ENCODE results near the gene NMRAL1.
A peak's percentile ranks its signal among the peaks of the same experiment; 100 is the strongest.

The NMRAL1 gene

DNA sequence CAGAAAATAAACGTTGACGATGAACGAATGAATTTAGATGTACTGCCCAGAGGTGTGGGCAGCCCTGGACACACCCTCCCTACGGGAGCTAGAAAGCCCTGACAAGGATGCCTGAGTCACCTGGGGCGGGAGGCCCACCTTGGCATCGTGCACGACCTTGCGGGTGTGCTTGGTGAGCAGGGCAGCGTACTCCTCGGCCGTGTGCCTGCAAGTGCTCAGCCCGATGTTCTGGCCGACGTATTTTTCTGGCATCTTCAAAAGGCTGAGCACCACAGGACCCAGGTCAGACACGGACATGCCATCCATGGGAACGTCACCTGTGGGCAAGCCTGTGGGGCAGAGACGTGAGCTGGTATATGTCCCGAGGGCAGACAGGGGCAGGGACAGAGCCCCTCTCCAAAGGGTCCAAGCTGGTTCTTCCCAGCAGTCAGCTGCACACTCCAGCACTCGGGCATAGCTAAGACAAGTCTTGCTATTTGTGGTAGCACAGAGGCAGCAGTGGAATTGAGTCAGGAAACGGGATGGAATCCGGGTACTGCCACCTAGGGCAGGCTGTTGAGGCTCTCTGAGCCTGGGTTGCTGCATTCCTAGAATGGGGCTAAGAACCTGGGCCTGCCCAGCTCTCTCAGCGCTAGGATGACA lies 10.8 kb downstream of the NMRAL1 start:
- no peak for DNase-seq

GRCh38 chr16:4461250-4462085 lies 13.0 kb downstream of the NMRAL1 start:
- no peak for DNase-seq

DNA sequence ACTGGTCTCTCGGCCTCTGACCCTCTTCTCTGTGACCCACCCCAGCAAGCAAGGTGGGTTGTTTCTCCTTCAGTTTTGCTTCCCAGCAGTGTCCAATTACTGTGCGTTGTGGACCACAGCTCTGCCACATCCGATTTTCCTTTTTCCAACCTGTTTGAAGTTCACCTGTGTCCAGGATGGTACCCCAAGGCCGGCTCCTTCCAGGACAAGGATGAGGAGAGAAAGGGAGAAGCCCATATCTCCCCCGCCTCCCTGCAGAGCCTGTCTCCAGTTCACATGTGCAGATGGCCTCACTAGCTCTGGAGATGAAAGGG lies 13.5 kb downstream of the NMRAL1 start:
- no peak for DNase-seq

GRCh38 chr16:4455951-4456350 lies 18.5 kb downstream of the NMRAL1 start:
- no peak for DNase-seq

DNA sequence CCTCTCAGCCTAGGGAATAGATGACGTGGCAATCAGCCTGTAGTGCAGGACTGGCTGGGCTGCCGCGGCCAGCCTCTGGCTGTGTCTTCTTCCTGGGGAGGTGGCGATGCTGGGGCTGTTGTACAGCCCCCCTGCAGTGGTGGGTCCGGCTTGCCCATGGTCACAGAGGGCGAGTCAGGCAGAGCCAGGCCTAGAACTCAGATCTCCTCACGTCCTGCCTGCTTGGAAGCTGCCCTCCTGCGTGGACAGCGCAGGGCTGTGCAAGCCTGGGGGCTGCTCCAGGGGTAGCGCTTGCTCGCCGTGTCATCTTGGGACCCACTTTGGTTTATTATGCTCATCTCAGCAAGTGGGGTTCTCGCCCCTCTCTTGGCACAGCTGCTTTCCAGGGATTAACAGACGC lies 19.3 kb downstream of the NMRAL1 start:
- DNase-seq, result no peak

GRCh38 chr16:4454623-4455022 lies 19.8 kb downstream of the NMRAL1 start:
- DNase-seq, result no peak

DNA sequence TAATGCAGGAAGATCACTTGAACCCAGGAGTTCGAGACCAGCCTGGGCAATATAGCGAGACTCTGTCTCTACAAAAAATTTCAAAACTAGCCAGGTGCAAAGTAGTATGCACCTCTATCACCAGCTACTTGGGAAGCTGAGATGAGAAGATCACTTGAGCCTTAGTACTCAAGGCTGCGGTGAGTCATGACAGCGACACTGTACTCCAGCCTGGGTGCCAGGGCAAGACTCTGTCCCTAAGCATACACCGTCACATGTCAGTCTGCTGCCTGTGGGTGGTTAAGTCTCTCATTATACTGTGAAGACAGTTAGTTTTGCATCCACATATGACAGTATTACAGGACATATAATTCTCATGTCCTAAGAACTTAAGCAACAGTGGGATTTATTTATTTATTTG lies 21.8 kb downstream of the NMRAL1 start:
- DNase-seq, result no peak

GRCh38 chr16:4450931-4451519 lies 23.4 kb downstream of the NMRAL1 start:
- no peak for DNase-seq

DNA sequence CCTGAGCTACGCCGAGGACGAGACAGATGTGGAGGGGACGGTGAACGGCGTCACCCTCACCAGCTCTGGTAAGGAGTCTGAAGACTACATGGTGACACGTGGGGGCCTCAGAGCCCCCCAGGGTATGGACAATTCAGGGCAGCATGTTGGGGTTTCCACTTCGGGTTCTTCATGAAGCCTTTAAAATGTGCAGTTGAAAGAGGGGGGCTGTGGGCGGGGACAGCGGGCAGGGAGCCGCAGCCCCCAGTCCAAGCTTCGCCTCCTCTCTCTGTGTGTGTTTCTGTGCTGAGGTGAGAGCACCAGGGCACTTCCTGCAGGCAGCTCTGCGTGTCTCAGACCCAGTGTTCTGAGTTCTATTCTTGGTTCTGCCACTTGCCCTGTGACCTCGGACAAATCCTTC lies 24.0 kb downstream of the NMRAL1 start:
- no peak for DNase-seq

DNA sequence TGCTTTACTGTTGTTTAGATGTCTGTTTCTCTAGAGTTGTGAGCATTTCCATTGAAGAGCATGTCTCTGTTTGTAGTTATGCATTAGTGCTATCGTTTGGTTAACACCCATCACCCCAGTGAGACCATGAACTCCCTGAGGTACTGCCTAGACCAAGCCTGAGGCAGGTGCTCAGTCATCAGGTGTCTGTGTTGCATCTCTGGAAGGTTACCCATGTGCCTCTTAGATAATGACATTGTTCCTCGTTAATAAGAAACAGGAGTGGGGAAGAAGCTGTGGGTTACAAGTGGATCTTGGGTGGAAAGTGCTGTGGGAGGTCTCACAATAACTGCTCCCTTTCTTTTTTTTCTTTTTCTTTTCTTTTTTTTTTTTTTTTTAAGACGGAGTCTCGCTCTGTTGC lies 30.4 kb downstream of the NMRAL1 start:
- DNase-seq, result no peak

- DNase-seq, result no peak
Observed at GRCh38 chr16:4443271-4443670, 31.2 kb downstream of the NMRAL1 start.

- no peak for DNase-seq
Observed at GRCh38 chr16:4442371-4442770, 32.1 kb downstream of the NMRAL1 start.

- DNase-seq, result no peak
Observed at GRCh38 chr16:4437366-4437765, 37.1 kb downstream of the NMRAL1 start.

DNA sequence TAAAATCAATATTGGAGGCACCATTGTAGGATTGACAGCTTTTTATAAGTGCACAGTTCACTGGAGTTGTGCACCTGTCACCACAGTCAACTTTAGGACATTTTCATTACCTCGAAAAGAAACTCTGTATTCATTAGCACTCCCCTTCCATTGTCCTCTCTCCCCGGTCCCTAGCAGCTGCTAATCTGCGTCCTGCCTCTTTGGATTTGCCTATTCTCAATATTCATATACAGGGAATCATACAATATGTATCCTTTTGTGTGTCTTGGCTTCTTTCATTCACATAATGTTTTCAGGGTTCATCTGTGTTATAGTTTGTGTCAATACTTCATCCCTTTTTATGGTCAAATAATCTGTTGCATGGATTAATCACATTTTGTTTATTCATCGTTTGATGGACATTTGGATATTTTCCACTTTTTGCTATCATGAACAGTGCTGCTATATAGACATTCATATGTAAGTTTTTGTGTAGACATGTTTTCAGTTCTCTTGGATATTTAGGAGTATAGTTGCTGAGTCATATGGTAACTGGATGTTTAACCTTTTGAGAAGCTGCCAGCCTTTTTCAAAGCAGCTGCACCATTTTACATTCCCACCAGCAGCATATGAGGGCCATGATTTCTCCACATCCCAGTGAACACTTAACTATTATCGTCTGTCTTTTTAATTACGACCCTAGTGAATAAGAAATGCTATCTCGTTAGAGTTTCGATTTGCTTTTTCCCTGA lies 38.9 kb downstream of the NMRAL1 start:
- no peak for DNase-seq

DNA sequence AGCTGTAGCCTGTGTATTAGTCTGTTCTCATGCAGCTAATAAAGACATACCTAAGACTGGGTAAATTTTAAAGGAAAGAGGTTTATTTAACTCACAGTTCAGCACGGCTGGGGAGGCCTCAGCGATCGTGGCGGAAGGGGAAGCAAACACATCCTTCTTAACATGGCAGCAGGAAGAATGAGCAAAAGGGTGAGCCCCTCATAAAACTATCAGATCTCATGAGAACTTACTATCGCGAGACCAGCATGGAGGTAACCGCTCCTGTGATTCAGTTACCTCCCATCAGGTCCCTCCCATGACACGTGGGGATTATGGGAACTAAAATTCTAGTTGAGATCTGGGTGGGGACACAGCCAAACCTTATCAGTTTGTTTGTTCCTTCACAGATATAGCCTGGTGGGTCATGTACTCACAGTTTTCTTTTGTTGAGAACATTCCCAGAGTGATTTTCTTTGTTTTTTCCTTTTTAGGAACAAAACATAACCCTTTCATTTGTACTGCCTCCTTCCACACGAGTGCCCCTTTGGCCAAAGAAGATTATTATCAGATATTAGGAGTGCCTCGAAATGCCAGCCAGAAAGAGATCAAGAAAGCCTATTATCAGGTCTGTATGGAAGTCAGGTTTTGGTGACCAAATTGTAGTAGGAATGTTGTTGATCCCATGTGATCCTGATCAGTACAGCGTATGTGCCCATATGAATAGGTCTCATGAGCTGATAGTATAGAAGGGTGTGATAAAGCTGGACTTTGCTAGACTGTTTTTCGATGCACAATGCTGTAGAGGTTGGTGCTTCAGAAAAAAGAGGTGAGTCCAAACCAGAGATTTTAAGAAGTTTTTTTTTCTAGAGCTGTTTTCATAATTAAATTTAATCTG lies 40.3 kb downstream of the NMRAL1 start:
- DNase-seq, result no peak

DNA sequence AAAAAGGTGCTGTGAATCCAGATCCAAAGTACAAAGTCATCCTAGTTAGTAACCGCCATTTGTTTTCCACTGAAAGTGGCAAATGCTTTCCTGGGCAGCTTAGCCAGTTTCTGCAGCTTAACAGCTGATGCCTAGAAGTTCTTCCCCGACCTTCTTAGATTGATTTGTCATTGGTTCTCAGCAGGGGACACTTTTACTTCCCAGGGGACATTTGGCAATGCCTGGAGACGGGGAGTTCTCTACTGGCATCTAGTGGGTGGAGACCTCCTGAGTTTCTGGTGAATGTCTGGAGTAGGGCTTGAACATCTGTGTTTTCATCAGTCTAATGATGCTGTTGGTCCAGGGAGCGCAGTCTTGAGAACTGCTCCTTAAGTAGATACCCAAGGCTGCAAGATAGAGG lies 41.2 kb downstream of the NMRAL1 start:
- DNase-seq, result no peak

GRCh38 chr16:4431023-4431422 lies 43.4 kb downstream of the NMRAL1 start:
- no peak for DNase-seq

DNA sequence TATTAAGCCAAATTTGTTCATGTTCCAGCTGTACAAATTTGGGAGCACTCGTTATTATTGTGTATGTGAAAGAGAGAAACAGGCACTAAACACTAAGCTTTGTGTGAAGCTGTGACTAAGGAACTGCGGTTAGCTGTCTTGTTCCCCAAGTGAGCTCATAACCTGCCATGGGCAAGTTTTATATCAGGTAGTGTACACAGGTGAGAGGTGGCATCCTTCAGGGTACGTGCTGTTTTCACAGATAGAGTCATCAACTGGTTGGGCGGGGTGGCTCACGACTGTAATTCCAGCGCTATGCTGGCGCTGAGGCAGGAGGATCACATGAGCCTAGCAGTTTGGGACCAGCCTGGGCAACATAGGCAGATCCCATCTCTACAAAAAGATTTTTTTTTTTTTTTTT lies 45.9 kb downstream of the NMRAL1 start:
- DNase-seq, result no peak

DNA sequence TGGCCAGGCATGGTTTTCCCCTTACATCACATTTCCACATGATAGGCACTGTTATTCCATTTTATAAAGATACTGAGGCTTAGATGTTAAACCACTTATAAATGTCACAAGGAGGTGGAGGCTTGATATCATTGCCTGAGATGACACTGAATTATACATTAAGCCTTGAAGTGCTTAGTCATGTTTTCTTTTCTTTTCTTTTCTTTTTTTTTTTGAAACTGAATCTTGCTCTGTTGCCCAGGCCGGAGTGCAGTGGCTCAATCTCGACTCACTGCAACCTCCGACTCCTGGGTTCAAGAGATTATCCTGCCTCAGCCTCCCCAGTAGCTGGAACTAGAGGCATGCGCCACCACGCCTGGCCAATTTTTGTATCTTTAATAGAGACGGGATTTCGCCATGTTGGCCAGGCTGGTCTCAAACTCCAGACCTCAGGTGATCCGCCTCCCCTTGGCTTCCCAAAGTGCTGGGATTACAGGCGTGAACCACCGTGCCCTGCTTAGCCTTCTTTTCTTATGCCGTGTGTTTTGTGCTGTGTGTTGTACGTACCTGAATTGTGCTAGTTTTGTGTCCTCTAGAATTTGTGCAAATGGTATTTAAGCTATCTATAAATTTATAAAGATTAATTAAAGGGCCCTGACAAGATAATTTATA lies 47.6 kb downstream of the NMRAL1 start:
- DNase-seq, result no peak

DNA sequence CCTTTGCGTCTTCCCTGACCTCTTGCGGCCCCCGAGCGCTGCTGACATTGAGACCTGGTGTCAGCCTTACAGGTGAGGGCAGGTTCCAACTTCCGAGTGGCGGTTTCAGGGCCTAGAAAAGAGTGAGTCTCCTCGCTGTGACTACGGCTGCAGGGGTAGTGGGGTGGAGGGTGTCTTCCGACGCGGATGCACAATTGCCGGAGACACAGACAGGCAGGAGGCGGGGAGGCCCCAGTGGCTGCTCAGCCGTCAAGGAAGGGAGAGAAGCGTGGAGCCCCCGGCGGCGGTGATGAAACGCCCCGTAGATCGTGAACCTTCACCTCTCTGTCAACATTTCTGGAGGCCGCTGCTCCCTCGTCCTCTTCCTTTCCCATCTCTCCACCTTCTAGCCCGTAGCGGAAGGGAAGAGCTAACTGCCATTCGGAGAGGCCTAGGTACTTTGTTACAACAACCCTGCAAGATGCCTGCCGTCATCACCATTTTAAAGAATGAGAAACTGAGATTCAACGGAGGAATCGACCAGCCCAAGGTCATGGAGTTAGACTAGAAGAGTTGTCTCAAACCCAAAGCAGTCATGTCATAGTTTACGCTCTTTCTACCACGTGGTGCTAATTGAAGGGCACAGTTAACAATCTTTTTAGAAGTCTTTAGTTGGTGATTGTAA lies 48.3 kb downstream of the NMRAL1 start:
- DNase-seq, result no peak

GRCh38 chr16:4425378-4426020 lies 48.9 kb downstream of the NMRAL1 start, which contains the start of gene DNAJA3:
TSS of gene DNAJA3 (plus strand) at chr16:4425868. CDS start at chr16:4425882, 14 bp downstream.
- DNase-seq, result peak; percentile 61

Measured in NCI-H1048 (cell line).